GM20000 (cell line): ENCODE data around the gene CCDC87.
A peak's percentile ranks its signal among the peaks of the same experiment; 100 is the strongest.
"Not testable (repeated sequence)": the region's sequence is repeated elsewhere in the genome, so short reads cannot be mapped to it uniquely, and the experiment has no call there.

ENCODE experiments used
- DNase-seq: peaks from one replicate; pipeline ENCODE4 v3.0.0; 2012; ENCODE audit warnings: low spot score
- CTCF ChIP-seq: IDR thresholded peaks from 2 replicates; pipeline ENCODE4 v1.5.1; 2012; ENCODE audit warnings: mild to moderate bottlenecking, control low read depth; ENCODE audit errors: extremely low read depth, missing control alignments

CCDC87 gene

DNA sequence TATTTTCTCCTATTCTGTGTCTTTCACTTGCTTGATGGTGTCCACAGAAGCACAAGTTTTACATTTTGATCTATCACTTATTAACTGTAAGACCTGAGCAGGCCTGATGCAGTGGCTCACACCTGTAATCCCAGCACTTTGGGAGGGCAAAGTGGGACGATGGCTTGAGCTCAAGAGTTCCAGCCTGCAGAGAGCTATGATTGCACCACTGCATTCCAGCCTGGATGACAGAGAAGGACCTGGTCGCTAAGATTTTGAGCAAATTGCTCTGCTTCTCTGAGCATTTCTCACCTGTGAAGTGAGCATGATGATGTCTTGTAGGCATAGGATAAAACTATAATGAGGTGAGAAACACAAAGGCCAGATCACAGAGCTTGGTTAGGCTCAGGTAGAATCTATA lies 6.7 kb downstream of the CCDC87 start:
- DNase-seq = no peak
- no peak for TF ChIP-seq CTCF

DNA sequence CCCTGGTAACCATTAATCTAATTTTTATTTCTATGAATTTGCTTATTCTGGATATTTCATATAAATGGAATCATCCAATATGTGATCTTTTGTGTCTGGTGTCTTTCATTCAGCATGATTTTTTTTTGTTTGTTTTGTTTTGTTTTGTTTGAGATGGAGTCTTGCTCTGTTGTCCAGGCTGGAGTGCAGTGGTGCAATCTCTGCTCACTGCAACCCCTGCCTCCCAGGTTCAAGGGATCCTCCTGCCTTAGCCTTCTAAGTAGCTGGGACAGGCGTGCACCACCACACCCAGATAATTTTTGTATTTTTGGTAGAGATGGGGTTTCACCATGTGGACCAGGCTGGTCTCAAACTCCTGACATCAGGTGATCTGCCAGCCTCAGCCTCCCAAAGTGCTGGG lies 7.4 kb downstream of the CCDC87 start:
- not testable (repeated sequence) for DNase-seq

DNA sequence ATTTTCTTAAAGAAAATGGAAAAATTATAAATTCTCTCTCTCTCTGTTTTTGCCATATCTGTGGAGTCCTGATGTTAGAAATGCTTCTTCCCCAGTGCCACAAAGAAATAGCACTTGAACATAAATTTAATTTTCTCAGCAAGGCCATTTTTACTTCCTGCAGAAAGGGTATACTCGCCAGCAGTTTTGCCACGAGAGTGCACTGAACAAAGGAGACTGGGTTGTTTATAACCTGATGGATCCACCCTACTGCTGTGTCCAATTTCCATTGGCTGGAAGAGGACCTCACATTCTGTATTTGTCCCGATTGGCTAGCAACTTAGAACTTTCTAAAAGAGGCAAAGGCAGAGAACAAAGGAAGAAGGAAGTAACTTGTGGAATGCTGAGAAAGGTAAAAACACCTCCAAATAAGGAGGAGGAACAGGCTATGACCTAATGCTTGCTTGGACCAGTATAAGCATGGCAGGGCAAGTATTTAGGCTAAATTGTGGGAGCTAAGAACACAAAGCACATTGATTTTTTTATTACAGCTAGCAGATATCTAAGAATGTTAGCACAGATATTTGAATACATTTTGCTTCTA lies 10.2 kb downstream of the CCDC87 start:
- not testable (repeated sequence) for DNase-seq

- TF ChIP-seq CTCF = no peak
- DNase-seq = no peak
Observed at GRCh38 chr11:66581261-66581660, 11.6 kb downstream of the CCDC87 start.

DNA sequence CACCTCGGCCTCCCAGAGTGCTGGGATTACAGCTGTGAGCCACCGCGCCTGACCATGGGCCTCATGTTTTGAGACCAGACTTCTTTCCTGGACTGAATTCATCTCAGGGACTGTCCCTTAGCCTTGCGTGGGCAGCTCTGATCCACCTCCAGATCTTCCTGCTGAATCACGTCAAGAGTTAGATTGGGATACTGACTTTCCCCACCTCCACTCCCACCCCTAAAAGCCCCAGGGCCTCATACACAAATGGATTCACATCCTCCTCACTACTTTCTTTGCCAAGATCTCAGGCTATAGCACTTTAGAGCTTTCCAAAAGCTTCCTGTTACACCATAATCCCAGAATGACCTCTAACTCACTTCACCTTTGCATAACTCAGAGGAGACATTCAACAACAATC lies 12.1 kb downstream of the CCDC87 start:
- no peak for DNase-seq
- no peak for TF ChIP-seq CTCF

DNA sequence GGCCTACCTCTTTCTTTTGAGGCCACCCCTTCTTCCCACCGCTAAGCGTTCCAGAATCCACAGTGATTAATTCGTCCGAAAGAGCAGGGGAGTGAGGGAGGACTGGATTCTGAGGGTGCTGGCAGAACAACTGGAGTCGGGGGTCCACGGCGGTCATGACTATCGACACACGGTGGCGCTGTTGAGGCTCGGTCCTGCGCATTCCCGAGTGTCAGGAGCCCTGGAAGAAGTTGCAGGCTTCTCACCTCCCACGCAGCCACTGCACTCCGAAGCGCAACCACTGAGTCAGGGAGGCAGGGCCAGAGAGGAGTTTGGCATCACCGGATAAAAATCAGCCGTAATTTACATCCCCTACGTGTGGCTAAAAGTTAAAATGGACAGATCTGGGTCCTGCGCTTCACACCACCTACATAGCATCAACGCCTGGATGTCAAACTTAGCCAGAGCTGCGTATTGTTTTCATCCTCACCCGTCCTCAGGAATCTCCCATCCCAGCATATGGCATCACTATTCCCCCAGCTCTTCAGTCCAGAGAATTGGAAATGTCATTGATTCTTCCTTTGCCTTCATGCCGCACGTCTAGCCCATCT lies 13.8 kb downstream of the CCDC87 start:
- DNase-seq = peak; percentile 86
- TF ChIP-seq CTCF = peak; percentile 54

DNA sequence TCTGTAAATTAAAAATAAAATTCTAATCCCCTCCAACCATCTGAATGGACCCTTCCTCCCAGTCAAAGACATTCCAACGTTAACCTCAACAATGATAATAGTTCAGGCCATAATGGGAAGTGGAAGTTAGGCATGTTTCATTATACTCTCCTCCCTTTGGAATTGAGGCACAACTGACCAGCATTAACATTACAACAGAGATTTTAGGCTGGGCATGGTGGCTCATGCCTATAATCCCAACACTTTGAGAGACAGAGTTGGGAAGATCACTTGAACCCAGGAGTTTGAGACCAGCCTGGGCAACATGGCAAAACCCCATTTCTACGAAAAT lies 22.0 kb downstream of the CCDC87 start:
- DNase-seq = no peak
- no peak for TF ChIP-seq CTCF

- no peak for DNase-seq
- no peak for TF ChIP-seq CTCF
Observed at GRCh38 chr11:66570079-66570849, 22.6 kb downstream of the CCDC87 start.
